Activated CD4-positive, alpha-beta T cell treated with anti-CD3 and anti-CD28 coated beads for 1 hour (primary cell): Measurements from ENCODE around the gene GSKIP.

Experiments
- DNase-seq: peaks from one replicate; pipeline ENCODE4 v3.0.0-alpha.2; 2020

The GSKIP gene

GRCh38 chr14:96383445-96383844 is 20.1 kb downstream of the GSKIP start:
- DNase-seq, result no peak

GRCh38 chr14:96384053-96384452 is 20.7 kb downstream of the GSKIP start:
- DNase-seq, result no peak

GRCh38 chr14:96384740-96385139 is 21.4 kb downstream of the GSKIP start:
- no peak for DNase-seq

GRCh38 chr14:96385385-96385784 is 22.1 kb downstream of the GSKIP start:
- no peak for DNase-seq

- DNase-seq, result no peak
Observed at GRCh38 chr14:96390965-96391292, 27.6 kb downstream of the GSKIP start.

GRCh38 chr14:96391293-96392118 is 28.2 kb downstream of the GSKIP start:
- peak; percentile 99 for DNase-seq

GRCh38 chr14:96393071-96393691 is 29.9 kb downstream of the GSKIP start:
- no peak for DNase-seq

- DNase-seq, result no peak
Observed at GRCh38 chr14:96394047-96394815, 30.9 kb downstream of the GSKIP start.

GRCh38 chr14:96398432-96398831 is 35.1 kb downstream of the GSKIP start:
- no peak for DNase-seq

- DNase-seq, result no peak
Observed at GRCh38 chr14:96398921-96399320, 35.6 kb downstream of the GSKIP start.

- DNase-seq, result no peak
Observed at GRCh38 chr14:96399405-96399804, 36.1 kb downstream of the GSKIP start.

- no peak for DNase-seq
Observed at GRCh38 chr14:96400495-96400894, 37.2 kb downstream of the GSKIP start.

- DNase-seq, result no peak
Observed at GRCh38 chr14:96403409-96403808, 40.1 kb downstream of the GSKIP start.

- no peak for DNase-seq
Observed at GRCh38 chr14:96405677-96406076, 42.4 kb downstream of the GSKIP start.

- DNase-seq, result no peak
Observed at GRCh38 chr14:96407935-96408570, 44.7 kb downstream of the GSKIP start.

GRCh38 chr14:96408608-96409007 is 45.3 kb downstream of the GSKIP start:
- no peak for DNase-seq

GRCh38 chr14:96409701-96410100 is 46.4 kb downstream of the GSKIP start:
- no peak for DNase-seq

GRCh38 chr14:96410119-96410518 is 46.8 kb downstream of the GSKIP start:
- no peak for DNase-seq

GRCh38 chr14:96413526-96413925 is 50.2 kb downstream of the GSKIP start:
- DNase-seq, result no peak

GRCh38 chr14:96415559-96415958 is 52.2 kb downstream of the GSKIP start:
- DNase-seq, result no peak

- DNase-seq, result no peak
Observed at GRCh38 chr14:96416292-96416691, 53.0 kb downstream of the GSKIP start.

GRCh38 chr14:96417254-96417653 is 53.9 kb downstream of the GSKIP start:
- DNase-seq, result no peak

GRCh38 chr14:96418075-96418474 is 54.7 kb downstream of the GSKIP start:
- DNase-seq, result no peak
